Endothelial cell of umbilical vein (primary cell): Measurements from ENCODE around the gene ZG16B. TPM values are rescaled to one million over a fixed set of nuclear protein-coding genes. Genes with fewer than 3 reads are reported as not detected.

ENCODE experiments used
- BruUV-seq: library from RNA; stranded (reverse); fragments of 400-500 nt; replicated peaks from 2 replicates; lab custom pipeline; 2021; lab: Mats Ljungman, UMichigan
- CTCF ChIA-PET: fragments of 300-600, 350-600 bp; sonication (Branson Sonifier 250); formaldehyde crosslinking; loops from one replicate; lab custom pipeline; 2021; ENCODE audit warnings: antibody characterized with exemption, inconsistent platforms; lab: Charles Lee
- POLR2A ChIA-PET: fragments of 300-600, 350-600 bp; sonication (Branson Sonifier 250); formaldehyde crosslinking; loops from one replicate; lab custom pipeline; 2021; ENCODE audit warnings: antibody characterized with exemption, inconsistent platforms; lab: Charles Lee
- DNase-seq: peaks from one replicate; pipeline ENCODE4 v3.0.0-alpha.2; 2011; ENCODE audit warnings: low read depth, low spot score
- FAIRE-seq: peaks from 2 replicates; lab custom pipeline; 2011; peaks lifted over from hg19 to GRCh38; lab: Jason Lieb, UNC
- H2AFZ ChIP-seq: 2 replicates; pipeline ENCODE4 v1.6.0; 2012; ENCODE audit warnings: low read depth, low read length, control low read depth, inconsistent platforms
- H3K27ac ChIP-seq: 2 replicates; pipeline ENCODE4 v1.5.1; 2011; ENCODE audit warnings: low read depth, mild to moderate bottlenecking, control low read depth, low read length, moderate library complexity; ENCODE audit not compliant: insufficient read depth
- H3K27me3 ChIP-seq, 2 experiments: 2 replicates each; pipeline versions ENCODE4 v1.6.0 to v1.6.1; 2011; ENCODE audit warnings: low read length in 2 of 2, mixed read lengths in 1 of 2; ENCODE audit not compliant: control insufficient read depth in 2 of 2, insufficient read depth in 2 of 2
- H3K36me3 ChIP-seq, 2 experiments: 2 replicates in 1 of 2; 3 replicates in 1 of 2; pipeline ENCODE4 v1.5.1; 2011; ENCODE audit warnings: low read length in 2 of 2, mild to moderate bottlenecking in 1 of 2, moderate library complexity in 1 of 2; ENCODE audit not compliant: control insufficient read depth in 2 of 2, insufficient read depth in 2 of 2; ENCODE audit errors: extremely low read depth in 1 of 2
- H3K4me1 ChIP-seq: 3 replicates; pipeline ENCODE4 v1.5.1; 2011; ENCODE audit warnings: mild to moderate bottlenecking, low read length; ENCODE audit not compliant: control insufficient read depth, insufficient read depth; ENCODE audit errors: extremely low read depth
- H3K4me2 ChIP-seq: 2 replicates; pipeline ENCODE4 v1.6.1; 2011; ENCODE audit warnings: low read length, control low read depth, mixed read lengths; ENCODE audit not compliant: insufficient read depth
- H3K4me3 ChIP-seq, 3 experiments: fragments of 200-600 bp in 1 of 3; sonication (generic), shearing (Covaris generic) in 1 of 3; replicated peaks in 1 of 3; 2 replicates each; pipeline ENCODE4 v1.5.1; 2011 to 2016; ENCODE audit warnings: control low read depth in 3 of 3, low read length in 3 of 3, mild to moderate bottlenecking in 2 of 3, inconsistent platforms in 1 of 3, low read depth in 1 of 3, moderate library complexity in 1 of 3; ENCODE audit not compliant: insufficient read depth in 1 of 3
- H3K79me2 ChIP-seq: 2 replicates; pipeline ENCODE4 v1.6.0; 2012; ENCODE audit warnings: low read length, inconsistent platforms; ENCODE audit not compliant: control insufficient read depth, insufficient read depth
- H3K9ac ChIP-seq: replicated peaks from 2 replicates; pipeline ENCODE3; 2011; ENCODE audit warnings: low read length, control low read depth; ENCODE audit not compliant: insufficient read depth; ENCODE audit errors: extremely low read depth
- H3K9me1 ChIP-seq: replicated peaks from 3 replicates; pipeline ENCODE4 v1.6.0; 2011; ENCODE audit warnings: mild to moderate bottlenecking, low read length; ENCODE audit not compliant: control insufficient read depth, insufficient read depth; ENCODE audit errors: extremely low read depth
- H3K9me3 ChIP-seq: replicated peaks from 2 replicates; pipeline ENCODE4 v1.5.1; 2012; ENCODE audit warnings: low read length, inconsistent platforms; ENCODE audit not compliant: control insufficient read depth, insufficient read depth
- H4K20me1 ChIP-seq: replicated peaks from 2 replicates; pipeline ENCODE3; 2011; ENCODE audit warnings: mild to moderate bottlenecking, low read length; ENCODE audit not compliant: control insufficient read depth, insufficient read depth; ENCODE audit errors: extremely low read depth
- EZH2 ChIP-seq: IDR thresholded peaks from 2 replicates; pipeline ENCODE4 v1.6.1; 2012; ENCODE audit warnings: borderline replicate concordance, low read depth, mild to moderate bottlenecking, moderate library complexity, low read length, inconsistent platforms; ENCODE audit not compliant: severe bottlenecking
- FOS ChIP-seq: IDR thresholded peaks from 2 replicates; pipeline ENCODE4 v1.6.1; 2011; ENCODE audit warnings: mild to moderate bottlenecking, low read length, moderate library complexity, borderline replicate concordance; ENCODE audit not compliant: insufficient read depth
- GATA2 ChIP-seq: IDR thresholded peaks from 2 replicates; pipeline ENCODE4 v1.7.0; 2011; ENCODE audit warnings: low read depth, mild to moderate bottlenecking, moderate library complexity, mixed read lengths, low read length; ENCODE audit not compliant: insufficient read length, insufficient read depth
- MYC ChIP-seq: IDR thresholded peaks from one replicate; pipeline ENCODE4 v1.6.1; 2011; ENCODE audit warnings: mild to moderate bottlenecking, low read depth, low read length
- POLR2A ChIP-seq: IDR thresholded peaks from 2 replicates; pipeline ENCODE4 v1.6.1; 2012; ENCODE audit warnings: low read depth, mild to moderate bottlenecking, control low read depth, low read length
- dilution Hi-C: fragments of 300-500 bp; cut with MboI; formaldehyde crosslinking; loops from one replicate; pipeline ENCODE4 v1.15.0; 2019; ENCODE audit warnings: low sequenced_read_pairs; ENCODE audit not compliant: extremely low pct_ligation_motif_present
- intact Hi-C: fragments of 100-400 bp; cut with micrococcal nuclease; formaldehyde crosslinking; loops from one replicate; pipeline ENCODE4 v1.10.0; 2022
- polyA plus RNA-seq, 4 experiments: library from polyadenylated mRNA; depleted of rRNA in 3 of 4; stranded (reverse) in 3 of 4; unstranded in 1 of 4; fragments of >200 nt; gene quantifications; 2 replicates each; pipeline versions ENCODE4 v1.2.1 to v1.2.3, GENCODE V29; 2011 to 2012; ENCODE audit warnings: missing spikeins in 1 of 4
- total RNA-seq: library from RNA; stranded (reverse); gene quantifications from 2 replicates; pipeline ENCODE4 v1.2.3, GENCODE V29; 2021
- TF ChIP-seq, protein P1 (sequence below): IDR thresholded peaks from 2 replicates; pipeline ENCODE4 v1.6.1; 2011; ENCODE audit not compliant: insufficient read depth, insufficient read length
- TF ChIP-seq, protein P2 (sequence below), 2 donors: IDR thresholded peaks; 1 replicate in 1 of 2; 2 replicates in 1 of 2; pipeline ENCODE4 v1.5.1; 2011; ENCODE audit warnings: low read length in 2 of 2, mild to moderate bottlenecking in 2 of 2, moderate library complexity in 2 of 2, control low read depth in 1 of 2, inconsistent platforms in 1 of 2, low read depth in 1 of 2; ENCODE audit not compliant: insufficient read depth in 1 of 2; ENCODE audit errors: extremely low read depth in 1 of 2

ZG16B gene
- total and polyA plus RNA-seq, 2 donors (not counting 3 experiments of a cell fraction or from before 2014, with no cell fraction given): 0.22 TPM; not detected in 1

DNA sequence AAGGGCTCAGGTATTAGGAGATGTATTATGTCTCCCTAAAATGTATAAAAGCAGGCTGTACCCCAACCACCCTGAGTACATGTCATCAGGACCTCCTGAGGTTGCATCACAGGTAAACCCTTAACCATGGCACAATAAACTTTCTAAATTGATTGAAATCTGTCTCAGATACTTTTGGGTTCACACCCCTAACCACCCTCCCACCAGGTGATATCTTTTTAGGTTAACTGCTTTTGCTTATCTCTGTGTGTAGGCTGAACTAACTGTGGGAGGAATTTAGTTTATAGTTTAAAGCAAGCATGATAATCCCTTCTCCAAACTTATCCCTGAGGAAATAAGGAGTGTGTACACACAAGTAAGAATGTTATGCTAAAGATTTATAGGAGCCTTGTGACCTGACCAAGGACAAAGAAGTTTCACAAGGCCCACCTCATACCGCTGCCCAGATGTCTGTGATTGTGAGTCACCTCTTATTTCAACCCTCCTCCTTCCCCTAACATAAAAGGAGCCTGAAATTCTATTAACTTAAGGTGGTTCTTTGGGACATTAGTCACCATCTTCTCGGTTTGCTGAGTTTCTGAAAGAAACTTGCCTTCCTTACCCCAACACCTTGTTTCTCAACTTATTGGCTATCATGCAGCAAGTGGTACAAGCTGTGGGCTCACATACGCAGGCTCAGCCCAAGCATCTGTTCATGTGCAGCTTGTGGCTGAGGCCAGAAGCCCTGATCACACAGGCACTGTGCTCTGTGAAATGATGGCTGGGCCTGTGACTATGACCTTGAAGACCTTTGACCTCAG, 16.6 kb downstream of the ZG16B start:
- Histone ChIP-seq H4K20me1 (no peaks in the 10 kb centered on the region), H3K27ac (no peak overlapping the region), H3K27me3 (peaks cover 0 to 2% of the 10 kb centered on the region in 2 experiments), H3K9ac (no peak overlapping the region), H3K9me1 (no peaks in the 10 kb centered on the region), H3K79me2 (no peaks in the 10 kb centered on the region), H3K4me3 (no peak overlapping the region), H2AFZ (no peak overlapping the region), H3K4me1 (peaks cover 10% of the 10 kb centered on the region), H3K9me3 (no peaks in the 10 kb centered on the region), H3K4me2 (no peak overlapping the region), H3K36me3 (no peaks in the 10 kb centered on the region)
- no peak for FAIRE-seq
- dilution Hi-C loops: no loop called here
- no TSS peak for BruUV-seq
- POLR2A ChIA-PET: no interaction called here
- no peak for DNase-seq
- CTCF ChIA-PET: no interaction called here
- TF ChIP-seq FOS (peak; percentile 10), EZH2 (no peak), MYC (no peak)
- intact Hi-C loops: no loop called here

DNA sequence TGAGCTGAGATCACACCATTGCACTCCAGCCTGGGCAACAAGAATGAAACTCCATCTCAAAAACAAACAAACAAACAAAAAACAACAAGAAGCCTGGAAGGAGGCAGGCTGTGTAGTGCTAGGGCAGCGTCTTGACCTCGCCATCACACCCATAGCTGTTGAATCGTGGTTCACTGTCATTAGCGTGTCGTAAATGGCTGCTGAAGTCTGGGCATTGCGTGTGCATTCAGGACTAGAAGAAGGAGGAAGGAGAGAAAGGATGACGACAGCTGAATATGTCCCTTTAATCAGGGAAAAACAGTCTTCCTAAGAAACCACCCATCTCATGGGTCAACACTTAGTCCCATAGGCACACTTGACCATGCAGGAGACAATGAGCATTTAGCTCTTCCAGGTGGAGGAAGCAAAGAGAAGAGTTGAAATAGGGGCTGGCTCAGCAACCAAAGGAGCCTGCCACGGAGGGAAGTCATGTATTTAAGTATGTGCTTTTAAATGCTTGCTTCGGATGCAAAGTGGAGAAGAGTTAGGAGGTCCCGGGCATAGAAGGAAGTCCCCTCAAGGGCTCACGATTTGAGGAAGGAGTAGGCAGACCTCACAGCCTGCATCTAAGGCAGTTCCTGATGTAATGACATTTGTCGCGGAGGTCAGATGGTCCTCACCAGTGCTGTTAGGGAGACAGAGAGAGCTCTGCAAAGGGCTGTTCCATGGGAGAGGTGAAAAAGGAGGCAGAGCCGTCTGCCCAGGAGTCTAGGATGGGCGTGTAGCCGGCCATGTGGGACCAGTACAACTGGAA, 19.0 kb downstream of the ZG16B start:
- no peaks in the 10 kb centered on the region for H3K36me3 ChIP-seq
- H3K27me3 ChIP-seq: peaks cover 0 to 2% of the 10 kb centered on the region in 2 experiments
- H3K27ac ChIP-seq: no peak overlapping the region
- POLR2A ChIA-PET: no interaction called here
- H3K4me3 ChIP-seq: no peak overlapping the region
- H2AFZ ChIP-seq: no peak overlapping the region
- no peak for DNase-seq
- BruUV-seq: no TSS peak
- H3K4me2 ChIP-seq: no peak overlapping the region
- H3K4me1 ChIP-seq: no peaks in the 10 kb centered on the region
- TF ChIP-seq EZH2 (no peak), GATA2 (no peak), FOS (no peak), POLR2A (no peak)
- TF ChIP-seq, protein P1, sequence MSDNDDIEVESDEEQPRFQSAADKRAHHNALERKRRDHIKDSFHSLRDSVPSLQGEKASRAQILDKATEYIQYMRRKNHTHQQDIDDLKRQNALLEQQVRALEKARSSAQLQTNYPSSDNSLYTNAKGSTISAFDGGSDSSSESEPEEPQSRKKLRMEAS: no peak
- TF ChIP-seq, protein P2, sequence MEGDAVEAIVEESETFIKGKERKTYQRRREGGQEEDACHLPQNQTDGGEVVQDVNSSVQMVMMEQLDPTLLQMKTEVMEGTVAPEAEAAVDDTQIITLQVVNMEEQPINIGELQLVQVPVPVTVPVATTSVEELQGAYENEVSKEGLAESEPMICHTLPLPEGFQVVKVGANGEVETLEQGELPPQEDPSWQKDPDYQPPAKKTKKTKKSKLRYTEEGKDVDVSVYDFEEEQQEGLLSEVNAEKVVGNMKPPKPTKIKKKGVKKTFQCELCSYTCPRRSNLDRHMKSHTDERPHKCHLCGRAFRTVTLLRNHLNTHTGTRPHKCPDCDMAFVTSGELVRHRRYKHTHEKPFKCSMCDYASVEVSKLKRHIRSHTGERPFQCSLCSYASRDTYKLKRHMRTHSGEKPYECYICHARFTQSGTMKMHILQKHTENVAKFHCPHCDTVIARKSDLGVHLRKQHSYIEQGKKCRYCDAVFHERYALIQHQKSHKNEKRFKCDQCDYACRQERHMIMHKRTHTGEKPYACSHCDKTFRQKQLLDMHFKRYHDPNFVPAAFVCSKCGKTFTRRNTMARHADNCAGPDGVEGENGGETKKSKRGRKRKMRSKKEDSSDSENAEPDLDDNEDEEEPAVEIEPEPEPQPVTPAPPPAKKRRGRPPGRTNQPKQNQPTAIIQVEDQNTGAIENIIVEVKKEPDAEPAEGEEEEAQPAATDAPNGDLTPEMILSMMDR (IDR thresholded peaks at IDR 0.05; ENCODE audit: extremely low read depth in 1 of 2, insufficient read depth in 1 of 2, low read depth in 1 of 2, low read length in 2 of 2): no peak
- no peak overlapping the region for H3K9ac ChIP-seq
- no peaks in the 10 kb centered on the region for H3K79me2 ChIP-seq
- H3K9me3 ChIP-seq: no peaks in the 10 kb centered on the region
- FAIRE-seq: no peak
- H4K20me1 ChIP-seq: no peaks in the 10 kb centered on the region
- CTCF ChIA-PET: interaction anchor here (1.3 to 2.4 kb wide), 2 partner anchors 10 to 19 kb away, joined by 5 to 15 read pairs; no protein-coding TSS in a partner anchor
- no peaks in the 10 kb centered on the region for H3K9me1 ChIP-seq
- intact Hi-C loops: no loop called here
- dilution Hi-C loops: no loop called here
